ENCODE measurements around the gene ARL3.

- no peak for TF ChIP-seq CTCF (IDR thresholded peaks at IDR 0.05 in 2 of 3, conservative IDR thresholded peaks at IDR 0.05 in 1 of 3; ENCODE audit: borderline replicate concordance in 1 of 3, insufficient read depth in 1 of 3, low read depth in 2 of 3, low read length in 2 of 3)
- no peak for TF ChIP-seq YY1 (IDR thresholded peaks at IDR 0.05; ENCODE audit: extremely low read depth, insufficient replicate concordance, low read depth, low read length)
- TF ChIP-seq ZFX (IDR thresholded peaks at IDR 0.05) = no peak
- no peak for TF ChIP-seq EZH2 (IDR thresholded peaks at IDR 0.05)
- no peak for TF ChIP-seq MAX (IDR thresholded peaks at IDR 0.05)
- no peak for TF ChIP-seq SIN3A (IDR thresholded peaks at IDR 0.05; ENCODE audit: low read depth)
Observed at GRCh38 chr10:102732661-102733060, 18.5 kb upstream of the ARL3 start.

Data from HCT116 (cell line).